B cell (primary cell): ENCODE data around the gene PREX1.

ENCODE experiments used
- EZH2 ChIP-seq: IDR thresholded peaks from 2 replicates; pipeline ENCODE4 v1.6.1; 2012; ENCODE audit warnings: borderline replicate concordance, low read depth, mild to moderate bottlenecking, moderate library complexity, low read length; ENCODE audit not compliant: insufficient read depth, poor library complexity, severe bottlenecking
- TF ChIP-seq, protein P1 (sequence below): fragments of 200-600 bp; IDR thresholded peaks from one replicate; pipeline ENCODE4 v1.8.0; 2022; ENCODE audit warnings: antibody characterized with exemption, mild to moderate bottlenecking

DNA sequence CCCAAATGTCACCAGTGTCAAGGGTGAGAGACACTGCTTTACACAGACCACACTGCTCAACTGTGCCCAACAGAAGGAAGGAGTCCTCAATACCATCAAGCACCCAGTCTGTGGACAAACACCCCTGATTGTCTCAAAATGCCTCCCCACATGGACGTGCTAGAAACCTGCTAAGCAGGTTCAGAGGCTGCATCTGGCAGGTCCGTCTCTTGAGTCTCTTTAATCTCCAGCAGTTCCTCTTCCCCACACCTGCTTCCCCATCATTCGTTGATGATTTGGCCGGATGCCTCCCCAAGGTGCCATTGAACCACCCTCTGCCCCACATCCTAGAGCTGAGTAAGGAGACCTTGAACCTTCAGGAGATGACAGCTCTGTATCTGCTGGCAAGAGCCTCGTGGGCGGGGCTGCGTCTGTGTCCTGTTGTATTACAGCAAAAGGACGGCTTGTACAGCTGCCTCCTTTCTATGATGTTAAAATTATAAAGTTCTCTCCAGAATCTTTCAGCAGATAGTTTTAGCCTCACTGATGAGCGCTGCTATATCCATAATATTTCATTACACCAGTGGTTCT is 179.2 kb downstream of the PREX1 start:
- TF ChIP-seq, protein P1, sequence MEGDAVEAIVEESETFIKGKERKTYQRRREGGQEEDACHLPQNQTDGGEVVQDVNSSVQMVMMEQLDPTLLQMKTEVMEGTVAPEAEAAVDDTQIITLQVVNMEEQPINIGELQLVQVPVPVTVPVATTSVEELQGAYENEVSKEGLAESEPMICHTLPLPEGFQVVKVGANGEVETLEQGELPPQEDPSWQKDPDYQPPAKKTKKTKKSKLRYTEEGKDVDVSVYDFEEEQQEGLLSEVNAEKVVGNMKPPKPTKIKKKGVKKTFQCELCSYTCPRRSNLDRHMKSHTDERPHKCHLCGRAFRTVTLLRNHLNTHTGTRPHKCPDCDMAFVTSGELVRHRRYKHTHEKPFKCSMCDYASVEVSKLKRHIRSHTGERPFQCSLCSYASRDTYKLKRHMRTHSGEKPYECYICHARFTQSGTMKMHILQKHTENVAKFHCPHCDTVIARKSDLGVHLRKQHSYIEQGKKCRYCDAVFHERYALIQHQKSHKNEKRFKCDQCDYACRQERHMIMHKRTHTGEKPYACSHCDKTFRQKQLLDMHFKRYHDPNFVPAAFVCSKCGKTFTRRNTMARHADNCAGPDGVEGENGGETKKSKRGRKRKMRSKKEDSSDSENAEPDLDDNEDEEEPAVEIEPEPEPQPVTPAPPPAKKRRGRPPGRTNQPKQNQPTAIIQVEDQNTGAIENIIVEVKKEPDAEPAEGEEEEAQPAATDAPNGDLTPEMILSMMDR = no peak
- no peak for TF ChIP-seq EZH2
